NCI-H2171 (cell line): ENCODE results near the gene NT5C3B.
A peak's percentile ranks its signal among the peaks of the same experiment; 100 is the strongest.
"Not testable (repeated sequence)": the region's sequence is repeated elsewhere in the genome, so short reads cannot be mapped to it uniquely, and the experiment has no call there.

Source experiments
- DNase-seq: peaks from one replicate; lab custom pipeline; 2025; lab: John Stamatoyannopoulos, UW

Gene NT5C3B

DNA sequence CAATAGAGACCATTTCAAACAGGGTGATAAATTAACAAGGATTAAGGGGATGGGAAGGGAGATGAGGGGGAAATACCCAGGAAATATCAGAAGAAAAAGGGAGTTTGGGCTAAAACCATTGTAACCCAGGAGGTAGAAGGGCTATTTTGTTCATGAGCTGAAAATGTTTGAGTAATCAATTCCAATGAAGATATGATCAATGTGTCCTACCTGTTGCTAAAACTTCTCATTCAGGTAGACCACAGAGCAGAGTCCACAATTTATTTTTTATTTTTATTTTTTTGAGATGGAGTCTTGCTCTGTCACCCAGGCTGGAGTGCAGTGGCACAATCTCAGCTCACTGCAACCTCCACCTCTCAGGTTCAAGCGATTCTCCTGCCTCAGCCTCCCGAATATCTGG, 3.4 kb upstream of the NT5C3B start:
- not testable (repeated sequence) for DNase-seq

DNA sequence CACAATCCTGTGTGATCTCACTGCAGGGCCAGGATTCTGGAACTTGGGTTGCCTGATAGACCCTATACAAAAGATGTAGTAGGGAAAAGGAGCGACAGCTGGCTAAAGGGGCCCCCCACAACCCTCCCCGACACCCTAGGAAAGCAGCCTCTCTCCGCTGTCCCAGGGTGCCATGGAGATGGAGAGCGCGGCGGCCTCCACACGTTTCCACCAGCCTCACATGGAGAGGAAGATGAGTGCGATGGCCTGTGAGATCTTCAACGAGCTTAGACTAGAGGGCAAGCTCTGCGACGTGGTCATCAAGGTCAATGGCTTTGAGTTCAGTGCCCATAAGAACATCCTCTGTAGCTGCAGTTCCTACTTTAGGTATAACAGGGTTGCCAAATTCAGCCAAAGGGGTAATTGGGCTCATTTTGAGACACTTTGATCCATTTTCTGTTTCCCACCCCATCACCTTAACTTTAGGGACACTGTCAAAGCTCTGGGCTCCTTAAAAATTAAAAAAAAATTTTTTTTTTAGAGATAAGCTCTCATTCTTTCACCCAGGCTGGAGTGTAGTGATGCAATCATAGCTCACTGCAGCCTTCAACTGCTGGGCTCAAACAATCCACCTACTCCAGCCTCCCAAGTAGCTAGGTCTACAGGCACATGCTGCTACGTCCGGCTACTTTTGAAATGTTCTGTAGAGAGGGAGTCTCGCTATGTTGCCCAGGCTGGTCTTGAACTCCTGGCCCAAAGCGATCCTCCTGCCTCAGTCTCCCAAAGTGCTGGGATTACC, 1.9 kb upstream of the NT5C3B start, which contains the start of gene KLHL10:
Gene KLHL10, plus strand, starts transcription at position 65 of the 778 bp plus-strand sequence. Its CDS starts 108 bp downstream, at position 173.
- no peak for DNase-seq

DNA sequence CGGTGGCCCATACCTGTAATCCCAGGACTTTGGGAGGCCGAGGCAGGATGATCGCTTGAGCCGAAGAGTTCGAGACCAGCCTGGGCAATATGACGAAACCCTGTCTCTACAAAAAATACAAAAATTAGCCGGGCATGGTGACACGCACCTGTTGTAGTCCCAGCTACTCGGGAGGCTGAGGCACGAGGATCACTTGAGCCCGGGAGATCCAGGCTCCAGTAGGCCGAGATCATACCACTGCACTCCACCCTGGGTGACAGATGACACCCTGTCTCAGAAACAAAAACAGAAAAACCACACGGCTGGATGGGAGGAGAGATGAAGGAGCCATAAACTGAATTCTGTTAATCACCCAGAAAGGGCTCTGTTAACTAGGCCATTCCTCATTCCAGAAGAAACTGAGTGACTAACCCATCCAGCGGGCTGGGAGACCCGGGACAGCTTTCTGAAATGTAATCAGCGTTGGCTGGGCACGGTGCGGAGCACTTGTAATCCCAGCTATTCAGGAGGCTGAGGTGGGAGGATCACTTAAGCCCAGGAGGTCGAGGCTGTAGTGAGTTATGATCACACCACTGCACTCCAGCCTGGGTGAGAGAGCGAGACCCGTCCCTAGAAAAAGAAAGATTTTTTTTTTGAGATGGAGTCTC, 641 bp upstream of the NT5C3B start:
- DNase-seq, result no peak

DNA sequence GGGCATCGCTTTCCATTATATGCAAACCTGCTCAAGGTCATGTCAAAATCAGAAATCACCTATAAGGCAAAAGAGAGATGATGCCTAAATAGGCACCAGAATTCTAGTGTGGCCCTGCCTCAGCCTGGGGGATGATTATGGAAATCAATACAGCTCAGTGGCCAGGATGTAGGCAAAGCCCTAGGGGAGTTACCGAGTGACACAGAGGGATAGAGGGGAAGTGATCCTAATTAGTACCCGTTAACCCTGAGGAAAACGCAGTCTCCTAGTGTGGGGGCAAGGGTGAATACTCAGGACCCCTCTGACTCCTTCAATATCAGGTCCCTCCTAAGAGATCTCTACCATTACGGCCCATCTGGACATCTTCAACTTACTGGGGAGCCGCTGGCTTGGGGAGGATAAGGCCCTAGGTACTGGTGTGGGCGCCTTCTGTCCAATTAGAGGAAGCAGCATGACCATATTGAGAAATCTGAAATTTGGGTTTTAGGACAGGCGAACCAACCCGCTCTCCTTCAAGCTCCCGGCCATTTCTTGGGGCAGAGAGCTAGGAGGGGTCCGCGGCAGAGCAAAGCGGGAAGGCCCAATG, 725 bp downstream of the NT5C3B start:
- DNase-seq, result no peak

DNA sequence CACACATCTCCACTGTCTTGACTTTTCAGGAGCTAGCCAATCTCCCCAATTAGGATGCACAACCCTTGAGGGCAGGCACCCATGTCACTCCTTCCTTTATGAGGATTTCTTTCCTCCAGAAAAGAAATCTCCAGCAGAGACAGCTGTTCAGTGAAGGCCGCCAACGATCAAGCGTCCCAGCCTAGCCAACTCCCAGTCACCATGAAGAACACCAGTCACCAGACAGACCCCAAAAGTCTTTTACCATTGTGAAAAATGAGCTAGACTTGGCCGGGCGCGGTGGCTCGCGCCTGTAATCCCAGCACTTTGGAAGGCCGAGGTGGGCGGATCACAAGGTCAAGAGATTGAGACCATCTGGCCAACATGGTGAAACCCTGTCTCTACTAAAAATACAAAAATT, 6.1 kb downstream of the NT5C3B start:
- DNase-seq, result not testable (repeated sequence)

DNA sequence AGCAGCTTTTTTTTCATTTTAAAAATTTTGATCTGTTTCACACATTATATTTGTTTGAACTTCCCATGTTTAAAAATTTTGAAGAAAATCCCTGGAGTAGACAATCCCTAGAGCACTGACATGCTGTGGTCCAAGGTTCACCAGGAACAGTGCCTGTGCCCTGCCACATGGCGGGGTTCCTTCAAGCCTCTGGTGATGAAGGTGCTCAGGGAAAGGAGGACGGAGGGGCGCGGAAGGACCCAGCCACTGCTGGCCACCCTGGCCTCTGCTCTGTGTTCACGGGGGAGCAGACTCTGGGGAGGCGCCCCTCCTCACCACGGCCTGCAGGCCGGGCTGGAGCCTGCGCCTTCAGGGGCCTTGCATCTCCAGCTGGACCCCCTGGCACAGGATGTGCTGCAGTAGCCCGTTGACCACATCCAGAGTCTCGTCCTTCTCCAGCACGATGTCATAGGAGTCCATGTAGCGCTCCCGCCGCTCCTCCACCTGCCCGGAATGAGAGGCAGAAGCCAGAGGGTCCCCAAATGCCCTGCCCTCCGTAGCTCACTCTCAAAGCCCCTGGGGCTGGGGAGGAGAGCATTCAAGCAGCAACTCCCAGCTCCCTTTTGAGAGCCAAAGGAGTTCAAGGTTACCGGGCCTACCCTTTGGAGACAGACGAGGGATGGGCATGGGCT, 10.7 kb downstream of the NT5C3B start:
- no peak for DNase-seq

DNA sequence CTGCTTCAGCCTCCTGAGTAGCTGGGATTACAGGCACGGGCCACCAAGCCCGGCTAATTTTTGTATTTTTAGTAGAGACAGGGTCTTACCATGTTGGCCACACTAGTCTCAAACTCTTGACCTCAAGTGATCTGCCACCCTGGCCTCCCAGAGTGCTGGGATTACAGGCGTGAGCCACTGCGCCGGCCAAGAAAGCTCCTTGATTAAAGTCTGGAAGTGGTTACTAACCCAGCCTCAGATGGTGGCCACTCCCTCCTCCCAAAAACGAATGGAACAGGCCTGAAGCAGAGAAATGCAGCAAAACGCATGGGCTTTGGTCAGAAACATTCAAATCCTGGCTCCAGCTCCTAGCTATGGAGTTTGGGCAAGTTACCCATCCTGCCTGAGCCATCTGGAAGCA, 11.9 kb downstream of the NT5C3B start:
- no peak for DNase-seq

DNA sequence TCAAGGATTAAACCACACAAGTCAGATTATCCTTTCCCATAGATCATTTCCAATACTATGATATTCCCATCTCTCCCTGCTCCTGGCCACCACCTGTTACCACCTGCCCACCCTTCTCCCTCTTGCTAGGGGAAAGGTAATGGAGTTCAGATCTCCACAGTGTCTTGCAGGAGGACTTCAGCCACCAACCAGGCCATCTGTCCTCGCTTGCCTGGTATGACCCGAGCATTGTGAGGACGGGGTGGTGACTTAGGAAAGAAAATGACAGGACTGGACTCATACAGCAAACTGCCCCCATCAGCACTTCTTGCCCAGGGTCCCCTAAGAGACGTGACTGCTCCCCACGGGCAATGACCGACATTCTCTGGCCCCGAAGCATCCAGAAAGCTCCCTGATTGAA, 12.5 kb downstream of the NT5C3B start:
- DNase-seq, result no peak

DNA sequence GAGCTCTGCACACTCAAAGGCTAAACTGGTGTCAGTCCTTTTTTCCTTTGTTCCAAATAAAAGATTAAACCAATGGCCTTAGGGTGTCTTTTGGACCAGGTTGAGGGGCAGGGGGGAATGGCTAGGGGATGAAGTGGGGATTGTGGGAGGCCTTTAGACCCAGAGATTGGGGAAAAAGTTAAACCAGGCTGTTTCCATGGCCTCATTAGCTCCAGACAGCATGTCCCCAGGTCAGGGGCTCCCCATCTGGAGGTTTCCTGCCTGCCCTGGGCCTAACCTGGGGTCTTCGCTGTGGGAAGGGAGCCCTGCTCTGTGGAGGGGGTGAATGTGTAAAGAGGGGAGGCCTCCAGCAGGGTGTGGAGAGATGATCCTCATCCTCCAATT, 12.9 kb downstream of the NT5C3B start:
- DNase-seq, result no peak

DNA sequence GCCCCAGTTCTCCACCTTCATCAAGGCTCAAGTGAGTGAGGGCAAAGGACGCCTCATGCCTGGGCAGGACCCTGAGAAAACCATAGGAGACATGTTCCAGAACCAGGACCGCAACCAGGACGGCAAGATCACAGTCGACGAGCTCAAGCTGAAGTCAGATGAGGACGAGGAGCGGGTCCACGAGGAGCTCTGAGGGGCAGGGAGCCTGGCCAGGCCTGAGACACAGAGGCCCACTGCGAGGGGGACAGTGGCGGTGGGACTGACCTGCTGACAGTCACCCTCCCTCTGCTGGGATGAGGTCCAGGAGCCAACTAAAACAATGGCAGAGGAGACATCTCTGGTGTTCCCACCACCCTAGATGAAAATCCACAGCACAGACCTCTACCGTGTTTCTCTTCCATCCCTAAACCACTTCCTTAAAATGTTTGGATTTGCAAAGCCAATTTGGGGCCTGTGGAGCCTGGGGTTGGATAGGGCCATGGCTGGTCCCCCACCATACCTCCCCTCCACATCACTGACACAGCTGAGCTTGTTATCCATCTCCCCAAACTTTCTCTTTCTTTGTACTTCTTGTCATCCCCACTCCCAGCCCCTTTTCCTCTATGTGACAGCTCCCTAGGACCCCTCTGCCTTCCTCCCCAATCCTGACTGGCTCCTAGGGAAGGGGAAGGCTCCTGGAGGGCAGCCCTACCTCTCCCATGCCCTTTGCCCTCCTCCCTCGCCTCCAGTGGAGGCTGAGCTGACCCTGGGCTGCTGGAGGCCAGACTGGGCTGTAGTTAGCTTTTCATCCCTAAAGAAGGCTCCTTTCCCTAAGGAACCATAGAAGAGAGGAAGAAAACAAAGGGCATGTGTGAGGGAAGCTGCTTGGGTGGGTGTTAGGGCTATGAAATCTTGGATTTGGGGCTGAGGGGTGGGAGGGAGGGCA, 13.6 kb downstream of the NT5C3B start:
- no peak for DNase-seq

DNA sequence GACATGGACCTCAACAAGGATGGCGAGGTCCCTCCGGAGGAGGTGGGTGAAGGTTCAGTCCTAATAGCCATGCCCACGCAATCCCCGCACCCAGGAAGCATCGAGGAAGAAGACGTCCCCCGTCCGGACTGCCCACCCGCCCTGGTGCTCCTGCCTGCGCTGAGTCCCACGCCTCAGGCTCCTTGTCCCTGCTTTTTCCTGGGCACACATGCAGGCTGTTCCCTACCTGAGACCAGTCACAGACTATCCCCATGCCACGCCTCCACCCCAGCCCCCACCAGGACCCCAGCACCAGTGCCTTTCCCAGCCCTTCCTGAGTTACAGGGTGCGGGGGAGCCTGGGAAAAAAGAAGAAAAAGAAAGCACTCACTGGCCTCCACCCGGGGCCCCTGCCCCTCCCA, 14.3 kb downstream of the NT5C3B start:
- no peak for DNase-seq

DNA sequence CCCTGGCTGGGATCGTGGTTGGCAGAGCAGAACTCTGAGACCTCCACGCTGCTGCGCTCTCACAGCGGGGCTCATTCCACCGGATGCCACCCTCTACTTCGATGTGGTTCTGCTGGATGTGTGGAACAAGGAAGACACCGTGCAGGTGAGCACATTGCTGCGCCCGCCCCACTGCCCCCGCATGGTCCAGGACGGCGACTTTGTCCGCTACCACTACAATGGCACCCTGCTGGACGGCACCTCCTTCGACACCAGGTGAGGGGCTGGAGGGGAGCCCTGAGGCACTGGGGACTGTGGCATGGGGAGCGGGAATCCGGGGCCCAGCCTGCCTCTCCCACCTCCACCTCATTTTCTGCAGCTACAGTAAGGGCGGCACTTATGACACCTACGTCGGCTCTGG, 18.0 kb downstream of the NT5C3B start:
- DNase-seq, result no peak

DNA sequence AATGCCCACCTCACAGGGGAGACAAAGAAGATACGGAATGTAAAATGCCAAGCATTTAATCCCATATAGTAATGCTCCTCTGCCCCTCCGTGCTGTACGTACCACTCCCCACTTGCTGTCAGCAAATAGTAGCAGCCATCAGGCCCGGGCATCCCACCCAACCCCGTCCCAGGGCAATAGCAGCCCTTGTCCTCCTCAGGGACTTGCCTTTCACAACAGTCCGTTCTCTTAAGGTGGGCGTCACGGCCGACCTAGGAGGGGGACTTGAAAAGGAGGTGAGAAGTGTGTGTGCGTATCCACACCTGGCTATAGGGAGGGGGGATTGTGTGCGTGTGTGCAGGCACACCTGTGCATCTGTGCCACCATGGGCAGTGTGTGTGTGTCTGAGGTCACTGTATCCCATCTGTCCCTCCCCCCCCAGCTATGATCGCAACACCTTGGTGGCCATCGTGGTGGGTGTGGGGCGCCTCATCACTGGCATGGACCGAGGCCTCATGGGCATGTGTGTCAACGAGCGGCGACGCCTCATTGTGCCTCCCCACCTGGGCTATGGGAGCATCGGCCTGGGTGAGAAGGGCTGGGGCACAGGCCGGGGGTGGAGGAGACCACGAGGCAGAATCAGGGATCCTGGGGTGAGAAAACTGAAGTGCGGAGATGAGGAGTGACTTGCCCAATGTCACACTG, 19.3 kb downstream of the NT5C3B start:
- no peak for DNase-seq

DNA sequence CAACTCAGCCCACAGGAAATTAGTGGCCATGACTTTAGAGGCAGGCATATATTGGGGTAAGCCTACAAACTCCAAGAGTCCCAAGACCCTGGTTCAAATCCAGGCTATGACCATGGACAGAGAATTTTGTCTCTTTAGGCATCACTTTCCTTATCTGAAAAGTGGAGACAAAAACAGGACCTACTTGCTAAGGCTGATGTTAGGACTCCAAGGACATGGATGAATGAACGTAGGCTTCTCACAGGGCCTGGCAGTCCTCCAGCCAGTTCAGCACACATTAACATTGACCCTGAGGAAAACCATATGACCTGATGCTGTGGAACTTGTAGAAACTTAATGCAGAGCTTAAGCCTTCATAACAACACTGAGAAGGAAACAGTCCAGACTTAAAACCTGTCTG, 21.8 kb downstream of the NT5C3B start:
- no peak for DNase-seq

DNA sequence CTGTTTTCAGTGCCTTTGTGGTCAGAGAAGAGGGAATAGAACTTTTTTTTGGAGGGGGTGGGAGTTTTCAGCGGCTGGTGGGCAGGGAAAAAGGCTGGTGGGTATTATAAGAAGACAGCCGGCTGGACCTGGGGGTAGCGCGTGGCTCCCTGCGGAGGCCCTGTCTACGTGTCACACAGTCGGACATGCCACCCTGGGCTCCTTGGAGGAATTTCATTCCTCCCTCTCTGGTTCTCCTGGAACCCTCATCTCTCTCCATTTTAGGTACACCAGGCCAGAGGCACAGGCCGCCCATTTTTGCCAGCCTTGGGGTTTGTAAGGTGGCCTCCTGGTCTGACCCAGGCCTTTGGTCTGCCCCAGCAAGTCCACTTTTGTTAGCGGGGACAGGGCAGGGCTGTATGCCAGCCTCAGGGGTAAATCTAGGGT, 22.3 kb downstream of the NT5C3B start:
- DNase-seq, result no peak

DNA sequence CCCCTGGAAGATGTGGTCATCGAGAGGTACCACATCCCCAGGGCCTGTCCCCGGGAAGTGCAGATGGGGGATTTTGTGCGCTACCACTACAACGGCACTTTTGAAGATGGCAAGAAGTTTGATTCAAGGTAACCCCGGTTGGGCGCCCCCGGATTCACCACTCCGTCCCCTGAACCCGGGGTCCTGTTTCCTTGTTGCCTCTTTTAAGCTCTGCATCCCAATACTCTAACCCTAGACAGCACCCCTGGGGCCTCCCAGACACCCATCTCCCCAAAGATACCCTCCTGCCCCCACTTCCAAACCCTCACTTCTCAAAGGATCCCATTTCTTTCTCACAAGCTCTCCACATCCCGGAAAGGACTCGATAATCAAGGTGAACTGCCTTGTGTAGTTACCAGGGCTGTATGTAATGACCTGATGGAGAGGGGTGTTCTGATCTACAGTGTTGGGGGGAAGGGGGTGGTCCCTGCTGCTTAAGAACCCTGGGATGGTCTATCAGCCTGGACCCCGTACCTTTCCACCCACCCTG, 22.8 kb downstream of the NT5C3B start:
- no peak for DNase-seq

DNA sequence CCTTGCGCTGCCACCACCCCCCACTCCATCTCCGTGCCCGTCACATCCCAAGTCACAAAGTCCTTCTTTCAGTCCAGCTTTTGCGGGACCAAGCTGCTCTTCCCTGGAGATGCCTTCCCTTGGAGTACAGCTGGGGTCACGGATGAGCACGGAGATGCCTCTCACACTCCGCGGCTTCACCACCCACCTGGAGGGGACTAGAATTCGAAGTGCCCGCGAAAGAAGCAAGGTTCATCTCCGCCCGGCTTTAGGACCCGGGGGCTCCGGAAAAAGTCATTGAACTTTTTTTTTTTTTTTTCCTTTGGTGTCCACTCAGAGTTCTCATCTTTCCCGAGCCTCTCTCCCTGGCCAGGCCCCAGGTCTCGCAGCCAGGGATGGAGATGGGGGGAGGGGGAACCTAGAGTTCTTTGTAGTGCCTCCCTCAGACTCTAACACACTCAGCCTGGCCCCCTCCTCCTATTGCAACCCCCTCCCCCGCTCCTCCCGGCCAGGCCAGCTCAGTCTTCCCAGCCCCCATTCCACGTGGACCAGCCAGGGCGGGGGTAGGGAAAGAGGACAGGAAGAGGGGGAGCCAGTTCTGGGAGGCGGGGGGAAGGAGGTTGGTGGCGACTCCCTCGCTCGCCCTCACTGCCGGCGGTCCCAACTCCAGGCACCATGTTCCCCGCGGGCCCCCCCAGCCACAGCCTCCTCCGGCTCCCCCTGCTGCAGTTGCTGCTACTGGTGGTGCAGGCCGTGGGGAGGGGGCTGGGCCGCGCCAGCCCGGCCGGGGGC, 23.5 kb downstream of the NT5C3B start, which contains the start of gene FKBP10:
Gene FKBP10, plus strand, starts transcription at position 624 of the 771 bp plus-strand sequence. Its CDS starts 31 bp downstream, at position 655.
- DNase-seq, result peak; percentile 32

DNA sequence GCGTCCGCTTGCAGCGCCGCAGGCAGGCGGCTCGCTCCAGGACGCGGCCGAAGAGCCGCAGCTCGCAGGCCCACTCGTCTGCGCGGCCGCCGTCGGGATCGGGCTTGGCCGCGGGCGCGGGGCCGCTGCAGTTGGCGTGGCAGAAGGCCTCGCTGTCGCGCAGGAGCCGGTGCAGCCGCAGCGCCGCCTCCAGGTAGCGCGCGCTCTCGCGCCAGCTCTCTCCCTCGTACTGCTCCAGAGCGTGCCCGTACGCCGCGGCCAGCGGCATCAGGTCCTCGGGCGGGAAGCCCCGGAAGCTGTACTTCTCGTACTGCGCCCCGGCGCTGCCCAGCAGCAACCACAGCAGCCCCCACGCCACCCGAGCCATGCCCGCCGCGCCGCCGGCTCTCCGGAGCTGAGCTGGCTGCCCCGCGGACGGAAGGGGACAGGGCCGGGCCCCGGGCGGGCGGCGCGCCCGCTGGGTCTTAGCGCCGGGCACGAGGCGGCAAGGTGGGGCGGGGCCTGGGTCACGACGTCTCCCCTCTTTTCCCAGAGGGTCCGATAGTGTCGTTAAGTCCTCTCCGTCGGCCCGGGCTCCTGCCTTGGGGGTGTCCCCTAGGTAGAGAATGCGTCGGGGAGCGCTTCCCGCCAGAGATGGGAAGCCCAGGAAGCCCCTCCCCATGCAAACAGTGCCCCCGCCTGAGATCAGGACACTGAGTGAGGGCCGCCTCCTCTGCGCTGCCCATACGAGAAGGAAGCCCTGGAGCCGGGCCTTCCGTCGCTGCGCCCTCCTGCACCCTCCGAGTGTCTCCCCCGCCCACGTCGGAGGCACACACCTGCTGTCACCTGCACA, 24.3 kb downstream of the NT5C3B start, which contains the start of gene P3H4:
Gene P3H4, minus strand, starts transcription at position 401 of the 832 bp plus-strand sequence. Its CDS starts 34 bp downstream, at position 367.
- DNase-seq, result peak; percentile 50
